OCI-LY1 (cell line): ENCODE measurements around the gene LEF1.

Source experiments
- EZH2 ChIP-seq: fragments of 200-600 bp; sonication (generic), shearing (Covaris generic); IDR thresholded peaks from 2 replicates; pipeline ENCODE4 v1.8.0; 2017; ENCODE audit warnings: borderline replicate concordance, mixed run types, mild to moderate bottlenecking, antibody characterized with exemption, low read length, moderate library complexity, mixed read lengths
- TF ChIP-seq, protein P1 (sequence below): fragments of 200-600 bp; sonication (generic), shearing (Covaris generic); IDR thresholded peaks from 2 replicates; pipeline ENCODE4 v1.5.1; 2017; ENCODE audit warnings: mild to moderate bottlenecking, antibody characterized with exemption, low read length, moderate library complexity, mixed read lengths

DNA sequence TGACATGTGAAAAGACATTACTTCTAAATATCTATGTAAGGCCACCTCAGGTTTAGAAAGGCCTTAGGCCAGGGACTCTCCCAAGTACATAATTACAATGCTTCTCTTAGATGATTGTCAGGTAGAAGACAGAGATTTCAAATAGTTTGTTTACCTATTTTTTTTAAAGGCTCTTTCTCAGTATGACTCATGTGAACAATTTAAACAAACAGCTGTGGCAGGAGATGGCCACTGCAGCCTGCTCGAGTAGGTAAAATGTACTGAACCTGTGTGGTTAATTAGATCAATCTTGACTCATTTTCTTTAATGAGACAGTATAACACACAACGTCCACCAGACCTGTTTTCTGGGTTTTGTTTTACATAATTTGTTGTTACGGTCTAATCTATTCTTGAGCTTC, 50.2 kb downstream of the LEF1 start:
- TF ChIP-seq, protein P1, sequence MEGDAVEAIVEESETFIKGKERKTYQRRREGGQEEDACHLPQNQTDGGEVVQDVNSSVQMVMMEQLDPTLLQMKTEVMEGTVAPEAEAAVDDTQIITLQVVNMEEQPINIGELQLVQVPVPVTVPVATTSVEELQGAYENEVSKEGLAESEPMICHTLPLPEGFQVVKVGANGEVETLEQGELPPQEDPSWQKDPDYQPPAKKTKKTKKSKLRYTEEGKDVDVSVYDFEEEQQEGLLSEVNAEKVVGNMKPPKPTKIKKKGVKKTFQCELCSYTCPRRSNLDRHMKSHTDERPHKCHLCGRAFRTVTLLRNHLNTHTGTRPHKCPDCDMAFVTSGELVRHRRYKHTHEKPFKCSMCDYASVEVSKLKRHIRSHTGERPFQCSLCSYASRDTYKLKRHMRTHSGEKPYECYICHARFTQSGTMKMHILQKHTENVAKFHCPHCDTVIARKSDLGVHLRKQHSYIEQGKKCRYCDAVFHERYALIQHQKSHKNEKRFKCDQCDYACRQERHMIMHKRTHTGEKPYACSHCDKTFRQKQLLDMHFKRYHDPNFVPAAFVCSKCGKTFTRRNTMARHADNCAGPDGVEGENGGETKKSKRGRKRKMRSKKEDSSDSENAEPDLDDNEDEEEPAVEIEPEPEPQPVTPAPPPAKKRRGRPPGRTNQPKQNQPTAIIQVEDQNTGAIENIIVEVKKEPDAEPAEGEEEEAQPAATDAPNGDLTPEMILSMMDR: no peak
- no peak for TF ChIP-seq EZH2
